CD4-positive, alpha-beta T cell treated with Interleukin-15 for 1 hour (primary cell): ENCODE measurements around the gene ISCU.

ENCODE experiments used
- DNase-seq: peaks from one replicate; pipeline ENCODE4 v3.0.0-alpha.2; 2020

Gene ISCU

GRCh38 chr12:108562348-108563135, at the start of gene ISCU:
Gene ISCU, plus strand, starts transcription at chr12:108562596. Its CDS starts 27 bp downstream, at chr12:108562623.
- peak; percentile 98 for DNase-seq

- DNase-seq, result no peak
Observed at GRCh38 chr12:108514468-108514972, 47.9 kb upstream of the ISCU start.

- peak; percentile 98 for DNase-seq
Observed at GRCh38 chr12:108514973-108515814, 47.2 kb upstream of the ISCU start, which contains the start of gene FICD. Gene FICD, plus strand, starts transcription at chr12:108515277. Its CDS starts 1,696 bp downstream, at chr12:108516973.

GRCh38 chr12:108515916-108516315, 46.5 kb upstream of the ISCU start:
- DNase-seq, result no peak

- DNase-seq, result no peak
Observed at GRCh38 chr12:108516511-108517275, 45.7 kb upstream of the ISCU start.

- DNase-seq, result no peak
Observed at GRCh38 chr12:108517288-108518100, 44.9 kb upstream of the ISCU start.

GRCh38 chr12:108518101-108518715, 44.2 kb upstream of the ISCU start:
- no peak for DNase-seq

GRCh38 chr12:108518716-108519496, 43.5 kb upstream of the ISCU start:
- no peak for DNase-seq

- DNase-seq, result no peak
Observed at GRCh38 chr12:108519558-108519957, 42.8 kb upstream of the ISCU start.

- no peak for DNase-seq
Observed at GRCh38 chr12:108523365-108523764, 39.0 kb upstream of the ISCU start.

- DNase-seq, result no peak
Observed at GRCh38 chr12:108525681-108526080, 36.7 kb upstream of the ISCU start.

- no peak for DNase-seq
Observed at GRCh38 chr12:108526482-108527165, 35.8 kb upstream of the ISCU start.

- DNase-seq, result no peak
Observed at GRCh38 chr12:108527166-108527496, 35.3 kb upstream of the ISCU start.

GRCh38 chr12:108530161-108530560, 32.2 kb upstream of the ISCU start:
- DNase-seq, result no peak

GRCh38 chr12:108531929-108532848, 30.2 kb upstream of the ISCU start:
- no peak for DNase-seq

GRCh38 chr12:108538146-108538545, 24.2 kb upstream of the ISCU start:
- DNase-seq, result no peak

GRCh38 chr12:108538616-108539195, 23.7 kb upstream of the ISCU start:
- no peak for DNase-seq

- no peak for DNase-seq
Observed at GRCh38 chr12:108542320-108542719, 20.1 kb upstream of the ISCU start.

GRCh38 chr12:108543652-108544051, 18.7 kb upstream of the ISCU start:
- no peak for DNase-seq
